Measurements from ENCODE around the gene MAPK7. TPM values are rescaled to one million over a fixed set of nuclear protein-coding genes. Genes with fewer than 3 reads are reported as not detected.
A peak's percentile ranks its signal among the peaks of the same experiment; 100 is the strongest.

MAPK7 gene
- polyA plus RNA-seq, 6 donors from 2014 or later: 3.5 to 11.3 (median 7.3) TPM

- DNase-seq: peak; percentile 45
These were observed 8.3 kb upstream of the MAPK7 start for GRCh38 chr17:19369846-19370492.

GRCh38 chr17:19370493-19370960, 7.8 kb upstream of the MAPK7 start:
- peak; percentile 57 to 62 for ATAC-seq (ENCODE audit: low read depth in 2 of 2)
- H3K9me3 Mint-ChIP-seq: peaks cover 0 to under 1% (median 0%) of the 10 kb centered on the region in 7 donors
- H3K36me3 Mint-ChIP-seq: no peaks in the 10 kb centered on the region
- peaks cover 31 to 42% (median 38%) of the 10 kb centered on the region in 3 donors for H3K4me1 Mint-ChIP-seq
- H3K27me3 Mint-ChIP-seq: peaks cover 0 to 8% (median 0%) of the 10 kb centered on the region in 3 donors
- H3K4me3 Mint-ChIP-seq: peak overlapping the region; percentile 28 to 89 (median 82)
- H3K27ac Mint-ChIP-seq: peak overlapping the region in 5 of 6 donors; percentile 60 to 97 (median 89)
- DNase-seq: peak; percentile 47

More at GRCh38 chr17:19369846-19370492, 8.3 kb upstream of the MAPK7 start:
- Mint-ChIP-seq H3K4me1 (peaks cover 31 to 42% (median 38%) of the 10 kb centered on the region in 3 donors), H3K9me3 (peaks cover 0 to 1% (median 0%) of the 10 kb centered on the region in 7 donors), H3K36me3 (no peaks in the 10 kb centered on the region), H3K27me3 (peaks cover 0 to 8% (median 0%) of the 10 kb centered on the region in 3 donors), H3K27ac (peak overlapping the region in 5 of 6 donors; percentile 60 to 97 (median 89)), H3K4me3 (peak overlapping the region; percentile 28 to 89 (median 82))
- peak; percentile 65 for ATAC-seq (ENCODE audit: low read depth in 2 of 2)

GRCh38 chr17:19371259-19372010, 6.9 kb upstream of the MAPK7 start:
- Mint-ChIP-seq H3K4me1 (peaks cover 35 to 45% (median 45%) of the 10 kb centered on the region in 3 donors), H3K4me3 (peak overlapping the region in 7 of 8 donors; percentile 42 to 84 (median 76)), H3K27me3 (no peaks in the 10 kb centered on the region), H3K9me3 (no peaks in the 10 kb centered on the region), H3K27ac (peak overlapping the region in 4 of 6 donors; percentile 32 to 97 (median 88)), H3K36me3 (no peaks in the 10 kb centered on the region)
- ATAC-seq (ENCODE audit: low read depth in 2 of 2) (no peak), DNase-seq (no peak)

- Mint-ChIP-seq H3K9me3 (no peaks in the 10 kb centered on the region), H3K36me3 (no peaks in the 10 kb centered on the region), H3K27ac (peak overlapping the region in 1 of 6 donors; percentile 32), H3K4me1 (peaks cover 39 to 49% (median 48%) of the 10 kb centered on the region in 3 donors), H3K27me3 (no peaks in the 10 kb centered on the region), H3K4me3 (peak overlapping the region in 3 of 8 donors; percentile 47 to 81 (median 50))
- ATAC-seq (ENCODE audit: low read depth in 2 of 2) (no peak), DNase-seq (no peak)
These were observed 6.3 kb upstream of the MAPK7 start for GRCh38 chr17:19372011-19372370.

GRCh38 chr17:19372439-19372838, 5.9 kb upstream of the MAPK7 start:
- Mint-ChIP-seq H3K9me3 (no peaks in the 10 kb centered on the region), H3K27ac (peak overlapping the region in 1 of 6 donors; percentile 65), H3K4me1 (peaks cover 41 to 53% (median 52%) of the 10 kb centered on the region in 3 donors), H3K4me3 (peak overlapping the region in 4 of 8 donors; percentile 37 to 71 (median 43)), H3K27me3 (no peaks in the 10 kb centered on the region), H3K36me3 (no peaks in the 10 kb centered on the region)
- DNase-seq (no peak), ATAC-seq (ENCODE audit: low read depth in 2 of 2) (no peak)

- ATAC-seq (ENCODE audit: low read depth in 2 of 2) (no peak), DNase-seq (no peak)
- no peaks in the 10 kb centered on the region for H3K9me3 Mint-ChIP-seq
- H3K27ac Mint-ChIP-seq: no peak overlapping the region
- peak overlapping the region in 3 of 8 donors; percentile 24 to 45 (median 25) for H3K4me3 Mint-ChIP-seq
- peaks cover 41 to 56% (median 52%) of the 10 kb centered on the region in 3 donors for H3K4me1 Mint-ChIP-seq
- H3K36me3 Mint-ChIP-seq: no peaks in the 10 kb centered on the region
- H3K27me3 Mint-ChIP-seq: no peaks in the 10 kb centered on the region
These were observed 5.3 kb upstream of the MAPK7 start for GRCh38 chr17:19372866-19373504.

GRCh38 chr17:19374136-19374535, 4.2 kb upstream of the MAPK7 start:
- H3K36me3 Mint-ChIP-seq: no peaks in the 10 kb centered on the region
- DNase-seq: no peak
- H3K4me1 Mint-ChIP-seq: peaks cover 37 to 61% (median 47%) of the 10 kb centered on the region in 3 donors
- H3K4me3 Mint-ChIP-seq: peak overlapping the region in 1 of 8 donors; percentile 73
- no peaks in the 10 kb centered on the region for H3K27me3 Mint-ChIP-seq
- H3K9me3 Mint-ChIP-seq: no peaks in the 10 kb centered on the region
- ATAC-seq (ENCODE audit: low read depth in 2 of 2): no peak
- no peak overlapping the region for H3K27ac Mint-ChIP-seq

- ATAC-seq (ENCODE audit: low read depth in 2 of 2) (no peak), DNase-seq (no peak)
- Mint-ChIP-seq H3K4me3 (peak overlapping the region in 4 of 8 donors; percentile 20 to 82 (median 53)), H3K4me1 (peaks cover 24 to 53% (median 32%) of the 10 kb centered on the region in 3 donors), H3K36me3 (peaks cover 0 to 5% of the 10 kb centered on the region in 2 donors), H3K27me3 (no peaks in the 10 kb centered on the region), H3K9me3 (no peaks in the 10 kb centered on the region), H3K27ac (peak overlapping the region in 1 of 6 donors; percentile 49)
These were observed 2.6 kb upstream of the MAPK7 start for GRCh38 chr17:19375732-19376131.

- Mint-ChIP-seq H3K4me3 (peak overlapping the region; percentile 95 to 100 (median 100)), H3K27me3 (no peaks in the 10 kb centered on the region), H3K4me1 (peaks cover 16 to 46% (median 21%) of the 10 kb centered on the region in 3 donors), H3K9me3 (no peaks in the 10 kb centered on the region), H3K27ac (peak overlapping the region in 5 of 6 donors; percentile 66 to 99 (median 98)), H3K36me3 (peaks cover 0 to 10% of the 10 kb centered on the region in 2 donors)
- no peak for ATAC-seq (ENCODE audit: low read depth in 2 of 2)
- no peak for DNase-seq
These were observed 1.5 kb upstream of the MAPK7 start for GRCh38 chr17:19376811-19377210.

GRCh38 chr17:19377602-19378415, 489 bp upstream of the MAPK7 start:
- H3K27ac Mint-ChIP-seq: peak overlapping the region; percentile 97 to 100 (median 99)
- H3K36me3 Mint-ChIP-seq: peaks cover 0 to 10% of the 10 kb centered on the region in 2 donors
- peaks cover 10 to 37% (median 19%) of the 10 kb centered on the region in 3 donors for H3K4me1 Mint-ChIP-seq
- ATAC-seq (ENCODE audit: low read depth in 2 of 2) (peak; percentile 88 to 92), DNase-seq (peak; percentile 99)
- H3K27me3 Mint-ChIP-seq: no peaks in the 10 kb centered on the region
- H3K9me3 Mint-ChIP-seq: no peaks in the 10 kb centered on the region
- peak overlapping the region; percentile 95 to 100 (median 100) for H3K4me3 Mint-ChIP-seq

- H3K27ac Mint-ChIP-seq: peak overlapping the region in 3 of 6 donors; percentile 69 to 83 (median 74)
- H3K4me3 Mint-ChIP-seq: peak overlapping the region; percentile 95 to 100 (median 100)
- H3K36me3 Mint-ChIP-seq: peaks cover 4 to 14% of the 10 kb centered on the region in 2 donors
- H3K4me1 Mint-ChIP-seq: peaks cover 10 to 35% (median 19%) of the 10 kb centered on the region in 3 donors
- no peaks in the 10 kb centered on the region for H3K27me3 Mint-ChIP-seq
- DNase-seq (no peak), ATAC-seq (ENCODE audit: low read depth in 2 of 2) (no peak)
- no peaks in the 10 kb centered on the region for H3K9me3 Mint-ChIP-seq
These were observed 1.2 kb downstream of the MAPK7 start for GRCh38 chr17:19379361-19380065.
